ENCODE measurements around the gene CDH8.

The CDH8 gene

GRCh38 chr16:61644736-61645135, 391.5 kb downstream of the CDH8 start:
- no peak for DNase-seq (ENCODE audit: low spot score)

- no peak for DNase-seq (ENCODE audit: low spot score)
Observed at GRCh38 chr16:61617219-61617783, 418.9 kb downstream of the CDH8 start.

DNA sequence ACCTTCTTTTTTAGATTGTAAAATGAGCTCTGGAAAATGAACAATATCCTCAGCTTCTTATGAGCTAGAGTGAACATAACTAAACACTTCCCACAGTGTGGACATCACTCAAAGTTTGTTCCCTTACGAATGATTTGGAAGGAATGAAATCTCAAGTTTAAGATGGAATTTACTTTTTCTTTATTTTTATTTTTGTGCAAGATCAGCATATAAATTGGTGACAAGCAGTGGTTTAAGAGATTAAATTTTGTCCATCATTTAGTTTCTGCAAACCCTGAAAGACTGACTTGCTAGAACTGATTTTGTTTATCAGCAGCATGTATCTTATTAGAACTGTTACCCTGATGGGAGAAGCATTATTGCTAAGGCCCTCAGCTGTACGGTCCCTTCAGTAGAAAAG, 420.1 kb downstream of the CDH8 start:
- DNase-seq (ENCODE audit: low spot score) = no peak

GRCh38 chr16:61611847-61612491, 424.3 kb downstream of the CDH8 start:
- DNase-seq (ENCODE audit: low spot score) = no peak

- no peak for DNase-seq (ENCODE audit: low spot score)
Observed at GRCh38 chr16:61606581-61606980, 429.7 kb downstream of the CDH8 start.

Data from iPS-NIHi11 (cell line).